Measurements from ENCODE around the gene DOC2A. TPM values are rescaled to one million over a fixed set of nuclear protein-coding genes. Genes with fewer than 3 reads are reported as not detected.

DOC2A gene
- total and polyA plus RNA-seq, 2 of the 4 experiments (the other 2 are of a cell fraction), result under 0.01 to 0.48 TPM

DNA sequence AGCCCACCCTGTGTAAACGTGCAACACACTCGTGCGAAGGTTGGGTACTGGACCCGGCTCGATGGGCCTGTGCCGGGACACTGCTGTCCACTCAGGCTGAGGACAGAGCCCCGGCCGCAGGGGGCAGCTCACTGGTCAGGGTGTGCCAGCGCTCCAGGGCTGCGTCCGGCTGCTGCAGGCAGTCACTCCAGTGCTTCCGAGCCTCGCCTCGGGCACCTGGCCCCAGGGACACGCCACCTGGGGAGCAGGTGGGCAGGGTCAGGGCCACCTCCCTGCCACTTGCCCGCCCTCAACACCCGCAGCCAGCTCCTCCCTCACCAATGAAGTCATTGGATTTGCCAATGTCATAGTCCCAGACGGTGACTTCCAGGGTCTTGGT lies 4.7 kb downstream of the DOC2A start:
- CTCF ChIA-PET, result interaction anchor here (0.8 kb wide), 1 partner anchor 106 kb away, joined by 3 read pairs; the partner anchor contains the start of gene SEZ6L2
- no peak overlapping the region for H3K56ac ChIP-seq (ENCODE audit: extremely low read depth, insufficient read depth, low read length)
- H4K5ac ChIP-seq (ENCODE audit: low read depth, low read length), result no peak overlapping the region
- no peak overlapping the region for H4K91ac ChIP-seq (ENCODE audit: insufficient read depth, low read depth, low read length)
- POLR2A ChIA-PET (ENCODE audit: unreplicated experiment), result no interaction called here
- TF ChIP-seq MAZ (IDR thresholded peaks at IDR 0.05; ENCODE audit: borderline replicate concordance, low read depth, low read length), result no peak
- no peak for TF ChIP-seq BHLHE40 (IDR thresholded peaks at IDR 0.05; ENCODE audit: low read depth, low read length)
- no peak overlapping the region for H3K18ac ChIP-seq (ENCODE audit: low read depth, low read length)
- intact Hi-C loops (cut with micrococcal nuclease) (no loop called here), dilution Hi-C loops (cut with HindIII; ENCODE audit: low sequenced_read_pairs, unreplicated experiment) (no loop called here), in situ Hi-C loops (cut with MboI; ENCODE audit: low sequenced_read_pairs) (no loop called here)
- no peaks in the 10 kb centered on the region; the same call in 1 of the 2 replicates for H3K4me1 ChIP-seq (ENCODE audit: control insufficient read depth, insufficient read depth, low read length)
- no peak overlapping the region for H2BK120ac ChIP-seq (ENCODE audit: low read depth, low read length)
- no peaks in the 10 kb centered on the region; the same call in 1 of the 2 replicates for H4K20me1 ChIP-seq (ENCODE audit: insufficient read depth, low read length)
- no peak overlapping the region for H2AK9ac ChIP-seq (replicated peaks; ENCODE audit: low read depth, low read length, poor library complexity)
- no peaks in the 10 kb centered on the region for H3K9me1 ChIP-seq (ENCODE audit: insufficient read depth, low read length)
- no peak overlapping the region for H3K9ac ChIP-seq (ENCODE audit: low read depth, low read length)
- ATAC-seq (ENCODE audit: low read depth) (no peak), DNase-seq (no peak)
- no peak overlapping the region for H2BK5ac ChIP-seq (ENCODE audit: low read depth, low read length, poor library complexity, severe bottlenecking)
- WGBS, 2 experiments (ENCODE audit: extremely low coverage in 2 of 2, insufficient read length in 1 of 2), result 96% methylated on average over 8 of the region's 18 CpGs; no CpG with 5 or more reads in 1 of the 2 experiments
- H4K8ac ChIP-seq (ENCODE audit: low read depth in 2 of 2, low read length in 2 of 2), result no peak overlapping the region
- no peaks in the 10 kb centered on the region for H3K9me3 ChIP-seq (ENCODE audit: control insufficient read depth, insufficient read depth, low read length)
- H3K23ac ChIP-seq (ENCODE audit: low read depth, low read length), result no peak overlapping the region
- no peak overlapping the region for H3K4me2 ChIP-seq (ENCODE audit: low read depth, low read length)
- no peak overlapping the region for H3K4me3 ChIP-seq (ENCODE audit: insufficient read depth, low read depth, low read length)
- H3K14ac ChIP-seq (replicated peaks; ENCODE audit: low read depth, low read length), result no peak overlapping the region
- H2BK20ac ChIP-seq (ENCODE audit: low read depth, low read length), result no peak overlapping the region
- peaks cover 0 to 4% of the 10 kb centered on the region in 2 experiments; a peak in 1 of 4 replicates for H3K79me1 ChIP-seq (ENCODE audit: low read depth in 1 of 2, low read length in 2 of 2)
- peaks cover 13% of the 10 kb centered on the region; the same call in 1 of the 2 replicates for H3K36me3 ChIP-seq (ENCODE audit: control insufficient read depth, insufficient read depth, low read length)
- H2AFZ ChIP-seq (replicated peaks; ENCODE audit: low read length, poor library complexity), result no peak overlapping the region
- H2BK15ac ChIP-seq (ENCODE audit: low read depth, low read length), result no peak overlapping the region
- H3K4ac ChIP-seq (ENCODE audit: low read depth, low read length), result no peak overlapping the region
- no peak overlapping the region for H2AK5ac ChIP-seq (ENCODE audit: low read depth, low read length)
- peaks cover 16% of the 10 kb centered on the region for H3K27me3 ChIP-seq (ENCODE audit: control insufficient read depth, insufficient read depth, low read length)
- BruUV-seq (replicated peaks), result no TSS peak
- H3K27ac ChIP-seq (ENCODE audit: insufficient read depth, low read length), result no peak overlapping the region

Measured in IMR-90 (cell line).